ENCODE data around the gene ULK2.

- TF ChIP-seq EZH2 (IDR thresholded peaks at IDR 0.05; ENCODE audit: insufficient read depth, poor library complexity, severe bottlenecking) (no peak), EZH2phosphoT487 (IDR thresholded peaks at IDR 0.05; ENCODE audit: insufficient read depth, low read depth) (no peak)
Measured at GRCh38 chr17:19738757-19739156, 129.0 kb downstream of the ULK2 start.
